ENCODE measurements around the gene PHLPP1.

The PHLPP1 gene

DNA sequence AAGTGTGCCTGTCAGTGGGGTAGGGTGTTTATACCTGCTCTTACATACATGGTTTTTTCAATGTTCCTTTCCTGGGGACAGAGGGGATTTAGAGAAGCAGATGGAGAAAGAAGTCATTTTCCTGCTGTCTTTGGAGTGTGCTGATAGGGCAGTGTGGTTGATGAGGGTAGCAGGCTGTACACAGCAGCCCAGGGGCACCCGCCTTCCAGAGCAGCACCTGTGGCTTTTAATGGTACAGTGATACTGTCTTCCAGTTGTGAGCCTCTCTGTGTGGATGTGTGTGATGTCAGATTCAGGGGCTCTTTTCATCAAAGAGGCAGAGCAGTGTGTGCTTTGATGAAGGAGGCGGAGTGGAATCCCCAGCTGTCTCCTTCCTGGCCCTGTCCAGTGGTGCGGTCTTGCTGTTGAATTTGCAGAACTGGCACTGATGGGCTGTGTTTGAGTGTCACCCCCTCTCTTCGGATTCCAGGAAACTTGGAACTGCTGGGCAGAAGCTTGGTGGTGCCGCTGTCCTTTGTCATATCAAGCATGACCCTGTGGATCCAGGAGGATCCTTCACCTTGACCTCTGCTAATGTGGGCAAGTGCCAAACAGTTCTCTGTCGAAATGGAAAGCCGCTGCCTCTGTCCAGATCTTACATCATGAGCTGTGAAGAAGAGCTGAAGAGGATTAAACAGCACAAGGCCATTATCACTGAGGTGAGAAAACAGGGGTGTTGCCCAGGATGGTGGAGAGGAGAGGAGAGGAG, 259.8 kb downstream of the PHLPP1 start:
- no peaks in the 10 kb centered on the region for H3K9me3 ChIP-seq (ENCODE audit: control insufficient read depth, insufficient read depth, low read depth, low read length)
- POLR2A ChIA-PET = no interaction called here
- H3K4me1 ChIP-seq (ENCODE audit: control insufficient read depth, insufficient read depth, low read length) = no peaks in the 10 kb centered on the region
- no peak overlapping the region for H3K27ac ChIP-seq (ENCODE audit: extremely low read depth, low read depth, low read length)
- CTCF ChIA-PET = interaction anchor here (0.6 to 3.0 kb wide), 2 partner anchors 7 to 17 kb away, joined by 3 to 13 read pairs; no protein-coding TSS in a partner anchor
- TF ChIP-seq ZNF24 (tag by site-specific recombination; IDR thresholded peaks at IDR 0.05) (no peak), ZNF391 (tag by site-specific recombination; IDR thresholded peaks at IDR 0.05; ENCODE audit: borderline replicate concordance, low read depth) (no peak), ZNF768 (tag by site-specific recombination; IDR thresholded peaks at IDR 0.05) (no peak), ZNF16 (tag by site-specific recombination; IDR thresholded peaks at IDR 0.05; ENCODE audit: low read depth) (no peak), HOXC10 (CRISPR knock-in tag; IDR thresholded peaks at IDR 0.05) (no peak), ZNF707 (tag by site-specific recombination; IDR thresholded peaks at IDR 0.05) (no peak), ZNF560 (tag by site-specific recombination; IDR thresholded peaks at IDR 0.05; ENCODE audit: borderline replicate concordance) (no peak), ZNF280C (tag by site-specific recombination; IDR thresholded peaks at IDR 0.05) (no peak), ZBTB6 (tag by site-specific recombination; IDR thresholded peaks at IDR 0.05) (no peak)
- TF ChIP-seq, protein P1, sequence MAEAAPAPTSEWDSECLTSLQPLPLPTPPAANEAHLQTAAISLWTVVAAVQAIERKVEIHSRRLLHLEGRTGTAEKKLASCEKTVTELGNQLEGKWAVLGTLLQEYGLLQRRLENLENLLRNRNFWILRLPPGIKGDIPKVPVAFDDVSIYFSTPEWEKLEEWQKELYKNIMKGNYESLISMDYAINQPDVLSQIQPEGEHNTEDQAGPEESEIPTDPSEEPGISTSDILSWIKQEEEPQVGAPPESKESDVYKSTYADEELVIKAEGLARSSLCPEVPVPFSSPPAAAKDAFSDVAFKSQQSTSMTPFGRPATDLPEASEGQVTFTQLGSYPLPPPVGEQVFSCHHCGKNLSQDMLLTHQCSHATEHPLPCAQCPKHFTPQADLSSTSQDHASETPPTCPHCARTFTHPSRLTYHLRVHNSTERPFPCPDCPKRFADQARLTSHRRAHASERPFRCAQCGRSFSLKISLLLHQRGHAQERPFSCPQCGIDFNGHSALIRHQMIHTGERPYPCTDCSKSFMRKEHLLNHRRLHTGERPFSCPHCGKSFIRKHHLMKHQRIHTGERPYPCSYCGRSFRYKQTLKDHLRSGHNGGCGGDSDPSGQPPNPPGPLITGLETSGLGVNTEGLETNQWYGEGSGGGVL (tag by site-specific recombination; IDR thresholded peaks at IDR 0.05) = no peak
- TF ChIP-seq, protein P2, sequence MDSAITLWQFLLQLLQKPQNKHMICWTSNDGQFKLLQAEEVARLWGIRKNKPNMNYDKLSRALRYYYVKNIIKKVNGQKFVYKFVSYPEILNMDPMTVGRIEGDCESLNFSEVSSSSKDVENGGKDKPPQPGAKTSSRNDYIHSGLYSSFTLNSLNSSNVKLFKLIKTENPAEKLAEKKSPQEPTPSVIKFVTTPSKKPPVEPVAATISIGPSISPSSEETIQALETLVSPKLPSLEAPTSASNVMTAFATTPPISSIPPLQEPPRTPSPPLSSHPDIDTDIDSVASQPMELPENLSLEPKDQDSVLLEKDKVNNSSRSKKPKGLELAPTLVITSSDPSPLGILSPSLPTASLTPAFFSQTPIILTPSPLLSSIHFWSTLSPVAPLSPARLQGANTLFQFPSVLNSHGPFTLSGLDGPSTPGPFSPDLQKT (IDR thresholded peaks at IDR 0.05; ENCODE audit: borderline replicate concordance, low read depth, low read length) = no peak
- H3K36me3 ChIP-seq (ENCODE audit: control insufficient read depth in 2 of 2, insufficient read depth in 1 of 2, low read length in 2 of 2) = peaks cover 7 to 53% of the 10 kb centered on the region in 2 experiments
- no peak overlapping the region for H3K4me3 ChIP-seq (ENCODE audit: low read depth, low read length)

DNA sequence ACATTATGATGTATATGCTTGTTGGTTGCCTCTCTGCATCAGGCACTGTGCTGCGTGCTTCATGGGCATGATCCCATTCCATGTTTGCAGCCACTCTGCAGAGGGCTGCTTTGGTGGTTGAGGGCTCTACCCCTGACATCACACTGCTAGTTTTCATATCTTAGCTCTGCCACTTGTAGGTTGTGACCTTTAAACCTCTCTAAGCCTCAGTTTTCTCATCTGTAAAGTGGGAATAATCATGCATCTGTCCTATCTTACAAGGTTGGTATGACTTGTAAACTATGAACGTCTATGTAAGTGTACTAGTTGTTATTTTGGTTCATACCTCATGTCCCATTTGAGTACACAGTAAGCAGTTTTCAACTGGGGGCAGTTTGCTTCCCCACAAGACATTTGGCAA, 260.4 kb downstream of the PHLPP1 start:
- Histone ChIP-seq H3K4me1 (ENCODE audit: control insufficient read depth, insufficient read depth, low read length) (no peaks in the 10 kb centered on the region), H3K4me3 (ENCODE audit: low read depth, low read length) (no peak overlapping the region), H3K27ac (ENCODE audit: extremely low read depth, low read depth, low read length) (no peak overlapping the region), H3K9me3 (ENCODE audit: control insufficient read depth, insufficient read depth, low read depth, low read length) (no peaks in the 10 kb centered on the region), H3K36me3 (ENCODE audit: control insufficient read depth in 2 of 2, insufficient read depth in 1 of 2, low read length in 2 of 2) (peaks cover 7 to 53% of the 10 kb centered on the region in 2 experiments; a peak in 2 of 3 replicates)
- POLR2A ChIA-PET = no interaction called here
- CTCF ChIA-PET = no interaction called here
- TF ChIP-seq ZNF302 (tag by site-specific recombination; IDR thresholded peaks at IDR 0.05; ENCODE audit: low read depth) = no peak
- TF ChIP-seq ZNF175 (tag by site-specific recombination; IDR thresholded peaks at IDR 0.05) = no peak
- TF ChIP-seq ZNF768 (tag by site-specific recombination; IDR thresholded peaks at IDR 0.05) = no peak
- TF ChIP-seq, protein P3, sequence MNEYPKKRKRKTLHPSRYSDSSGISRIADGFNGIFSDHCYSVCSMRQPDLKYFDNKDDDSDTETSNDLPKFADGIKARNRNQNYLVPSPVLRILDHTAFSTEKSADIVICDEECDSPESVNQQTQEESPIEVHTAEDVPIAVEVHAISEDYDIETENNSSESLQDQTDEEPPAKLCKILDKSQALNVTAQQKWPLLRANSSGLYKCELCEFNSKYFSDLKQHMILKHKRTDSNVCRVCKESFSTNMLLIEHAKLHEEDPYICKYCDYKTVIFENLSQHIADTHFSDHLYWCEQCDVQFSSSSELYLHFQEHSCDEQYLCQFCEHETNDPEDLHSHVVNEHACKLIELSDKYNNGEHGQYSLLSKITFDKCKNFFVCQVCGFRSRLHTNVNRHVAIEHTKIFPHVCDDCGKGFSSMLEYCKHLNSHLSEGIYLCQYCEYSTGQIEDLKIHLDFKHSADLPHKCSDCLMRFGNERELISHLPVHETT (tag by site-specific recombination; IDR thresholded peaks at IDR 0.05) = no peak
- TF ChIP-seq ZIC2 (tag by site-specific recombination; IDR thresholded peaks at IDR 0.05) = no peak
- TF ChIP-seq ZSCAN16 (tag by site-specific recombination; IDR thresholded peaks at IDR 0.05) = no peak
- TF ChIP-seq ZNF513 (tag by site-specific recombination; IDR thresholded peaks at IDR 0.05) = no peak
- TF ChIP-seq, protein P4, sequence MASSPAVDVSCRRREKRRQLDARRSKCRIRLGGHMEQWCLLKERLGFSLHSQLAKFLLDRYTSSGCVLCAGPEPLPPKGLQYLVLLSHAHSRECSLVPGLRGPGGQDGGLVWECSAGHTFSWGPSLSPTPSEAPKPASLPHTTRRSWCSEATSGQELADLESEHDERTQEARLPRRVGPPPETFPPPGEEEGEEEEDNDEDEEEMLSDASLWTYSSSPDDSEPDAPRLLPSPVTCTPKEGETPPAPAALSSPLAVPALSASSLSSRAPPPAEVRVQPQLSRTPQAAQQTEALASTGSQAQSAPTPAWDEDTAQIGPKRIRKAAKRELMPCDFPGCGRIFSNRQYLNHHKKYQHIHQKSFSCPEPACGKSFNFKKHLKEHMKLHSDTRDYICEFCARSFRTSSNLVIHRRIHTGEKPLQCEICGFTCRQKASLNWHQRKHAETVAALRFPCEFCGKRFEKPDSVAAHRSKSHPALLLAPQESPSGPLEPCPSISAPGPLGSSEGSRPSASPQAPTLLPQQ (tag by site-specific recombination; IDR thresholded peaks at IDR 0.05) = no peak
- no peak for TF ChIP-seq ZFP69B (tag by site-specific recombination; IDR thresholded peaks at IDR 0.05)
- TF ChIP-seq GLIS2 (tag by site-specific recombination; IDR thresholded peaks at IDR 0.05) = no peak
- TF ChIP-seq ZNF785 (tag by site-specific recombination; IDR thresholded peaks at IDR 0.05) = no peak
